ENCODE measurements around the gene ENOSF1. TPM values are rescaled to one million over a fixed set of nuclear protein-coding genes. Genes with fewer than 3 reads are reported as not detected.

The ENOSF1 gene
- total and polyA plus RNA-seq, 2 of the 13 experiments (the other 11 are each of a cell fraction or from before 2014, with no cell fraction given) = 37.6 to 40.1 TPM

- no peak for TF ChIP-seq PATZ1 (CRISPR knock-in tag; IDR thresholded peaks at IDR 0.05)
These were observed 18.8 kb upstream of the ENOSF1 start (continued) for GRCh38 chr18:731185-731584.

GRCh38 chr18:730692-731091 is 18.3 kb upstream of the ENOSF1 start:
- no peaks in the 10 kb centered on the region for H3K9me3 ChIP-seq (ENCODE audit: low read length)
- H3K4me2 ChIP-seq (ENCODE audit: low read depth, low read length) = no peak overlapping the region
- ChIA-PET POLR2A (no interaction called here), CTCF (ENCODE audit: low intra/inter-chr PET ratio, low total read pairs) (interaction anchor here (0.7 to 1.5 kb wide), 2 partner anchors 18 to 65 kb away, joined by 3 to 6 read pairs; partner anchors contain the start of gene ENOSF1)
- no peak overlapping the region for H2AFZ ChIP-seq (ENCODE audit: low read length)
- H3K4me3 ChIP-seq (replicated peaks in 1 of 3; ENCODE audit: insufficient read depth in 1 of 3, low read depth in 2 of 3, low read length in 3 of 3) = no peak overlapping the region
- H3K4me1 ChIP-seq (ENCODE audit: insufficient read depth, low read length) = no peaks in the 10 kb centered on the region
- H3K9ac ChIP-seq (ENCODE audit: insufficient read depth, low read depth, low read length) = no peak overlapping the region
- H3K27ac ChIP-seq (ENCODE audit: extremely low read length, insufficient read depth, low read length) = no peak overlapping the region
- BruUV-seq (replicated peaks) = no TSS peak
- intact Hi-C loops (cut with micrococcal nuclease; ENCODE audit: unreplicated experiment) = loop anchor here (2.0 kb wide), 1 partner anchor 106 kb away; no protein-coding TSS in a partner anchor
- TF ChIP-seq ZNF605 (CRISPR knock-in tag; IDR thresholded peaks at IDR 0.05) = no peak
- no peak for TF ChIP-seq ZNF781 (CRISPR knock-in tag; IDR thresholded peaks at IDR 0.05; ENCODE audit: borderline replicate concordance, not compliant biosample characterization)
- TF ChIP-seq THAP7 (CRISPR knock-in tag; IDR thresholded peaks at IDR 0.05) = no peak
- no peak for TF ChIP-seq MAFG (CRISPR knock-in tag; IDR thresholded peaks at IDR 0.05)
- no peak for TF ChIP-seq ZSCAN21 (CRISPR knock-in tag; IDR thresholded peaks at IDR 0.05; ENCODE audit: borderline replicate concordance)
- in situ Hi-C loops (cut with HindIII; ENCODE audit: extremely low pct_ligation_motif_present, low pct_unique_long_range_greater_than_20kb) = no loop called here
- ATAC-seq (no peak), DNase-seq (ENCODE audit: low spot score) (no peak), FAIRE-seq (no peak)
- no peaks in the 10 kb centered on the region for H3K27me3 ChIP-seq (ENCODE audit: control insufficient read depth in 1 of 2, insufficient read depth in 2 of 2, low read length in 2 of 2)
- peaks cover 4 to 13% of the 10 kb centered on the region in 2 experiments; a peak in 4 of 5 replicates for H3K36me3 ChIP-seq (replicated peaks in 1 of 2; ENCODE audit: control insufficient read depth in 1 of 2, insufficient read depth in 2 of 2, low read length in 2 of 2)
- H3K79me2 ChIP-seq (ENCODE audit: insufficient read depth, low read length) = no peaks in the 10 kb centered on the region
- no peaks in the 10 kb centered on the region for H4K20me1 ChIP-seq (ENCODE audit: insufficient read depth, low read length)

Measured in HepG2 (cell line).